HG03571 (cell line): Measurements from ENCODE around the gene DNAJC5G.

Experiments used
- ATAC-seq: cut with Tn5 transposase; IDR thresholded peaks from one replicate; pipeline ENCODE4 v1.9.1; 2021; ENCODE audit not compliant: unreplicated experiment

Gene DNAJC5G, protein sequence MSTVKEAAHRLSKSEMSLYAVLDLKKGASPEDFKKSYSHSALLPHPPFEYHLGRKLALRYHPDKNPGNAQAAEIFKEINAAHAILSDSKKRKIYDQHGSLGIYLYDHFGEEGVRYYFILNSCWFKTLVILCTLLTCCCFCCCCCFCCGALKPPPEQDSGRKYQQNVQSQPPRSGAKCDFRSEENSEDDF

DNA sequence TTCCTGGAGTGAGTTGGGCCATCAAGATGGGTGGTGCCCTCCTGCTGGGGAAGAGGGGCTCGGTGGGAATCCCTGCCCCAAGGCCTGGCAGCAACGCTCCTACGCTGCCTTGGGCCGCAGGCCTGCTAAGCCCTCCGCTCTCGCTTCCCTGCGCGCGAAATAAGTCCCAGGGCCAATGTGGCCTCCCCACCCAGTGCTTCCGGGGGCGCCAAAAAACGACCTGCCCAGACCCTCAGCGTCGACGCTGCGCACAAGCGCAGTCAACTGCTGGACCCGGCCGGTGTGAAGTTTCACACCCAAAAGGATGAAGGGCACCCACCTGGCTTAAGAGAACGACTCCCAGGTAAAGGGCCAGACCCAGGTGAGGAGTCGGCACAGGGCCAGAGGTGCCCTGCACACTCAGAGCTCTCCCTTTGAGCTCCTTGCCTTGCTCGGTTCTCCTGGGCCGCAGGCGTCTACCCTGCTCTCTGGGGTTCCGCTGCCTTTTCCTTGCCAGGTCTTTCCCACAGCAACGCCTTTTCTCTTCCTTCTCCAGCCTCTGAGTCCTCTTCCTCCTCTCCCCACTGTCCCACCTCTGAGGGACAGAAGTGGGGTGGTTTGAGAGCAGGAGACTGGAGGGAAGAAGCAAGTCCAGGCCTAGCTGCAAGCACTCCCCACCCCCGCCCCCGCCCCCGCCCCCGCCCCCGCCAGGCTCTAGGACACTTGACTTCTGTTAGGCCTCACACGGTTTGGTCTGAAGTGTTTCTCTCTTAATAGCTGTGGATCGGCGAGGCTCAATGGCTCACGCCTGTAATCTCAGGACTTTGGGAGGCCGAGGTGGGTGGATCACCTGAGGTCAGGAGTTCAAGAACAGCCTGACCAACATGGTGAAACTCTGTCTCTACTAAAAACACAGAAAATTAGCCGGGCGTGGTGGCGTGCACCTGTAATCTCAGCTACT lies at the start of gene DNAJC5G:
Gene DNAJC5G, plus strand, starts transcription at position 223 of the 940 bp plus-strand sequence. CDS start 1,296 bp downstream, outside the sequence.
- no peak for ATAC-seq

DNA sequence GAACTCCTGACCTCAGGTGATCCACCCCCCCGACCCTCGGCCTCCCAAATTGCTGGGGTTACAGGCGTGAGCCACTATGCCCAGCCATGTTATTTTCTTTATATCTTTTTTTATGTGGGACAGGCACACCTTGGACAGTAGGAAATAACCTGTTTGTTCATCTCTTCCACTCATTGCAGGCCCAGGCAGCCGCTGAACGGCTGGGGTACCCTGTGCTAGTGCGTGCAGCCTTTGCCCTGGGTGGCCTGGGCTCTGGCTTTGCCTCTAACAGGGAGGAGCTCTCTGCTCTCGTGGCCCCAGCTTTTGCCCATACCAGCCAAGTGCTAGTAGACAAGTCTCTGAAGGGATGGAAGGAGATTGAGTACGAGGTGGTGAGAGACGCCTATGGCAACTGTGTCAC lies 49.7 kb upstream of the DNAJC5G start:
- ATAC-seq: no peak

DNA sequence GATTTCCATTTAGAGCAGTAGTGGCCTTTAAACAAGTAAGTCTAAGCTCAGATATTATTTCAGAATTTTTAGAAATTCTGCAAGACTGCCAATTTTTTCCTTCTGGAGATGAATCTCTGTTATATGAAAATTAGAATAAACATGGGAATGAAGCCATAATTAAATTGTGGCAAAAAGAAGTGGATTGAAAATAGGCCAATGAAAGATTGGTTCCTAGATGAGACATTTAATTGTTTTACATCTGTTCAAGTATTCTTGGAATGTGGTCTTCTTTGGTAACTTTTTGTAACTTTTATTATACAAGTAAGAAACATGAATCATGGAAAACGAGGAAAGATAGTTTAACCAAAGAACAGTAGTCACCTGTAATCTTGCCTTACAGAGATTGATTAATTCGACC lies 47.7 kb upstream of the DNAJC5G start:
- no peak for ATAC-seq

DNA sequence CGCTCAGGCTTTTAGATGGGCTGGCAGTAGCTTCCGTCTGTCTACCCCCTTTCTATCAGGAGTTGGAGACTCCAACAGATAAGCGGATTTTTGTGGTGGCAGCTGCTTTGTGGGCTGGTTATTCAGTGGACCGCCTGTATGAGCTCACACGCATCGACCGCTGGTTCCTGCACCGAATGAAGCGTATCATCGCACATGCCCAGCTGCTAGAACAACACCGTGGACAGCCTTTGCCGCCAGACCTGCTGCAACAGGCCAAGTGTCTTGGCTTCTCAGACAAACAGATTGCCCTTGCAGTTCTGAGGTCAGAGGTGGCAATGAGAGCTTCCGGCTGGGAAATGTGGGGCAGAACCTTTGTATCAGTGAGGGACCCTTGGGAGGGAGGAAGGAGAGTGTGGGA lies 43.3 kb upstream of the DNAJC5G start:
- no peak for ATAC-seq

DNA sequence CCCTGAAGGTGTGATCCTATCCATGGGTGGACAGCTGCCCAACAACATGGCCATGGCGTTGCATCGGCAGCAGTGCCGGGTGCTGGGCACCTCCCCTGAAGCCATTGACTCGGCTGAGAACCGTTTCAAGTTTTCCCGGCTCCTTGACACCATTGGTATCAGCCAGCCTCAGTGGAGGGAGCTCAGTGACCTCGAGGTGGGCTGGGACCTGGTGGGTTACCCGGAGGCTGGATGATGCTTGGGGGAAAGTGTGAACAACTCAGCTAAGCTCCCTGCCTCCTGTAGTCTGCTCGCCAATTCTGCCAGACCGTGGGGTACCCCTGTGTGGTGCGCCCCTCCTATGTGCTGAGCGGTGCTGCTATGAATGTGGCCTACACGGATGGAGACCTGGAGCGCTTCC lies 41.9 kb upstream of the DNAJC5G start:
- no peak for ATAC-seq

DNA sequence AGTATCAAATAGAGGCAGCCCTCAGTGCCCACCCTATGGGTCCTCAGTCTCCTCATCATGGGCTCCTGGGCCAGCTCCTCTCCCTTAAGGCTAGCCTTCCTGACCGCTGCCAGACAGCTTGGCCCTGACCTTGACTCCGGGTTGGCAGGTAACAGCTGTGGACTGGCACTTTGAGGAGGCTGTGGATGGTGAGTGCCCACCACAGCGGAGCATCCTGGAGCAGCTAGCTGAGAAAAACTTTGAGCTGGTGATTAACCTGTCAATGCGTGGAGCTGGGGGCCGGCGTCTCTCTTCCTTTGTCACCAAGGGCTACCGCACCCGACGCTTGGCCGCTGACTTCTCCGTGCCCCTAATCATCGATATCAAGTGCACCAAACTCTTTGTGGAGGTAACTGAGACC lies 39.1 kb upstream of the DNAJC5G start:
- ATAC-seq: no peak

DNA sequence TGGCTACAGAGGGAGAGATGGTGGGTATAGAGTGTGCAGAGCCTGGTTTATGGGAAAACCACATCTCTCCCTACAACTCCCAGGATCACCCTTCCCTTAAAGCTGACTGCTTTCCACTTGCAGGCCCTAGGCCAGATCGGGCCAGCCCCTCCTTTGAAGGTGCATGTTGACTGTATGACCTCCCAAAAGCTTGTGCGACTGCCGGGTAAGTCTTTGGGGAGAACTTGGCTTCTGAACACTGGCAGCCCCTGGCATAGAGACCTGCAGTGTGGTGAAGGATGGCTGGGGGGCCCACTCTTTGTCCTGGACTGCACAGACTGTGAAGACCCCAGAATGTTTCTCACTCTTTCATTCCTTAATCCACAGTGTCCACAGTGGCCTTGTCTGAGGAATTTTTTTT lies 38.6 kb upstream of the DNAJC5G start:
- no peak for ATAC-seq

DNA sequence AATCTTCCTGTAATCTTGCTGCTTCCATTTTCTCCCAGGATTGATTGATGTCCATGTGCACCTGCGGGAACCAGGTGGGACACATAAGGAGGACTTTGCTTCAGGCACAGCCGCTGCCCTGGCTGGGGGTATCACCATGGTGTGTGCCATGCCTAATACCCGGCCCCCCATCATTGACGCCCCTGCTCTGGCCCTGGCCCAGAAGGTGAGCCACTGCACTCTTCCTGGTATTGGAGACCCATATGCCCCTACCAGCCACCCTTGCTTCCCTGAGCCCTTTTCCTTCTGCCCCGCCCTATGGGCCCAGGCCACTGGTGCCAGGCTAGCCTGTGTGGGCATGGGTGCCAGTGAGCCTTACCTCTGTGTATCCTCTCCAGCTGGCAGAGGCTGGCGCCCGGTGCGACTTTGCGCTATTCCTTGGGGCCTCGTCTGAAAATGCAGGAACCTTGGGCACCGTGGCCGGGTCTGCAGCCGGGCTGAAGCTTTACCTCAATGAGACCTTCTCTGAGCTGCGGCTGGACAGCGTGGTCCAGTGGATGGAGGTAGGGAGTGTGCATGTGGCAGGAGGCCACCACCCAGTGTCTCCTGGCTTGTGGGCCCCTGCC lies 37.8 kb upstream of the DNAJC5G start:
- no peak for ATAC-seq

DNA sequence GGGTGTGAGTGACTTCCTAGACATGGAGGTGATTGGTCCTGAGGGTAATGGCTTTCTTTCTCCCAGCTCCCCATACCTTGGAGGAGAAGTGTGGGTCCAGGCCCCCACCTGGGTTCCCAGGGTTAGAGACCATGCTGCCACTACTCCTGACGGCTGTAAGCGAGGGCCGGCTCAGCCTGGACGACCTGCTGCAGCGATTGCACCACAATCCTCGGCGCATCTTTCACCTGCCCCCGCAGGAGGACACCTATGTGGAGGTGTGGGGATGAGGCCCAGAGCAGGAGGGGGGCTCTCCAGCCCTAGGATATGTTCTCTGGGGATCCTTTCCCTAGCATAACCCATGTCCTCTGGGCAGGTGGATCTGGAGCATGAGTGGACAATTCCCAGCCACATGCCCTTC lies 36.3 kb upstream of the DNAJC5G start:
- ATAC-seq: no peak

DNA sequence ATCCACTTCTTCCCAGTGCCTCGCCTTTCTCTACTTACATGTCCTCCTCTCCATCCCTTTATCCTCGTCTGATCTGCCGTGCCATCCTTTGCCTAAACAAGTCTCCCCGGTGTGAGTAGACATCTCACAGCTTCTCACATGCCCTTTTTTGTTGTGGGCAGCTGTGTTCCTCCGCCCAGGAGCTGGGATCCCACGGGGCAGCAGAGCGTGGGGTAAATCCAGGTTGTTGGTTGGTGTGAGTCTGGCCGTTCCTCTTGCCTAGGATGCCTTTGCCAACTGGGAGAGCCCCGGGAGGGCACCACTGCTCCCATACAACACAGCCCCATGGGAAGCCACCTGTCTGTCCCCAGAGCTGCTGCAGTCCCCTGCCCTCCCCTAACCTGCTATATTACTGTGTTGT lies 34.8 kb upstream of the DNAJC5G start:
- ATAC-seq: no peak

DNA sequence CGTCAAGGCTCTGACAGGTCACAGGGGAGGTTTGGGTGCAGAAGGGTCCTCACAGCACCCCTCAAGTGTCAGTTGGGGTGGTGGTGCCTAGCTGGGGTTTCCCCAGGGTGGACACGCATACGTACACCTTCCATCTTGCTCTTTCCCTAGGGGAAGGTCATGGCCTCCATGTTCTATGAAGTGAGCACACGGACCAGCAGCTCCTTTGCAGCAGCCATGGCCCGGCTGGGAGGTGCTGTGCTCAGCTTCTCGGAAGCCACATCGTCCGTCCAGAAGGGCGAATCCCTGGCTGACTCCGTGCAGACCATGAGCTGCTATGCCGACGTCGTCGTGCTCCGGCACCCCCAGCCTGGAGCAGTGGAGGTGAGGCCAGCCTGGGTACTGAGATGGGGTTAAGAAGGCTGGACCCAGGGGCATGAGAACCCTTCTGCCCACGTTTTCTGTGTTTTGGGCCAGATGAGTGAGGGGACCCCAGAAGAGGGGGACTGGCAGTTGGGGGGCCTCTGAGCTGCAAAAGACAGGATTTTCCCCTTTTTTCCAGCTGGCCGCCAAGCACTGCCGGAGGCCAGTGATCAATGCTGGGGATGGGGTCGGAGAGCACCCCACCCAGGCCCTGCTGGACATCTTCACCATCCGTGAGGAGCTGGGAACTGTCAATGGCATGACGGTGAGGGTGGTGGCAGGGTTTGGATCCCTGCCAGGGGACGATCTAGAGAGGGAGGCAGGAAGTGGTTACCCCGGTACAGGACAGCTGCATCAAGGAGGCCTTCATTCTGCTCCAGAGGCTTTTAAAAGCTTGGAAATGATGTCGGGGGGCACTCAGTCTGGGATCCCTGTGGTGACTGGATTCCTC lies 33.2 kb upstream of the DNAJC5G start:
- no peak for ATAC-seq

DNA sequence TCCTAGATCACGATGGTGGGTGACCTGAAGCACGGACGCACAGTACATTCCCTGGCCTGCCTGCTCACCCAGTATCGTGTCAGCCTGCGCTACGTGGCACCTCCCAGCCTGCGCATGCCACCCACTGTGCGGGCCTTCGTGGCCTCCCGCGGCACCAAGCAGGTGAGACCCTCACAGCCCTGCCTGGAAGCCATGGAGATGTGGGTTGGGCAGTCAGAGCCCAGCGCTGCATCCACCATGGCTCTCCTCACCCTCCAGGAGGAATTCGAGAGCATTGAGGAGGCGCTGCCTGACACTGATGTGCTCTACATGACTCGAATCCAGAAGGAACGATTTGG lies 32.6 kb upstream of the DNAJC5G start:
- no peak for ATAC-seq

DNA sequence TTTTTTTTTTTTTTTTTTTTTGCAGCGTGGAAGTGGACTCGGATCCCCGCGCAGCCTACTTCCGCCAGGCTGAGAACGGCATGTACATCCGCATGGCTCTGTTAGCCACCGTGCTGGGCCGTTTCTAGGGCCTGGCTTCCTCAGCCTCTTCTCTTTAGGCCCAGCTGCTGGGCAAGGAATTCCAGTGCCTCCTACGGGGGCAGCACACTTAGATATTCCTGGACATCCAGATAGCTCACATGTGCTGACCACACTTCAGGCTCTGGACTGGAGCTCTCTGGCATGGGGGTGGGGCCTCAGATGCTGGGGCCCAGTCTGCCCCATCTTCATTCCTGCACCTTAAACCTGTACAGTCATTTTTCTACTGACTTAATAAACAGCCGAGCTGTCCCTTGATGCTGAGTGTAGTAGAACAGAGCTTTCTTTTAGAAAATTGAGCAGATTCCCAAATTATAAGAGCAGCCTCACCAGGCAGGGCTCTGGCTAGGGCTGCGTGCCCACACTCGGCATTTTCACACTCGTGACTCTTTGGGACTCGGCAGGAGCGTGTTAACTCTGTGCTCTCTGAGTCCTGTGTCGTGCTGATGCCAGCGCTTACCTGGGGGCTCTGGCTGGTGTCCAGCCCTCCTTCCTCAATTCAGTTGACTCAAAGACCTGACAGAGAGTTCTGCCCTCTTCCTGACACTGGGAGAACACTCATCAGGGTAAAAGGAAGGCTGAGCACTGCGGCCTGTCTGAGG lies 31.7 kb upstream of the DNAJC5G start:
- no peak for ATAC-seq

DNA sequence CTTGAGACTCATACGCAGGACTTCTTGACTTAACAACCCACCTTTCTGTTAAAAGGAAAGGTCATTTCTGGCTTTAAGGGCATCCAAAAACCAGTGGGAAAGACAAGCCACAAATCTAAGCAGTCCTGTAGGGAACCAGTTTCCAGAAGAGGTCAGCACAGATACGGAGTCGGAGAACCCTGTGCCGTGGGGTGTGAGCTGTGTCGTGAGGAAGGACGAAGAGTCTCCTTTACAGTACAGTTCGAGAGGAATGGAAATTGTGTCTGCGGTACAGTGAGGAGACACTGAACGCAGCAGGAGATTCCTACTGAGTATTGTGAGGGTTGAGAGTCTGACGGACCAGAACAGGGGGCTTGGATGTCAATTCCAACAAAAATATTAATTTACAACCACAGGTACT lies 30.1 kb upstream of the DNAJC5G start:
- no peak for ATAC-seq

DNA sequence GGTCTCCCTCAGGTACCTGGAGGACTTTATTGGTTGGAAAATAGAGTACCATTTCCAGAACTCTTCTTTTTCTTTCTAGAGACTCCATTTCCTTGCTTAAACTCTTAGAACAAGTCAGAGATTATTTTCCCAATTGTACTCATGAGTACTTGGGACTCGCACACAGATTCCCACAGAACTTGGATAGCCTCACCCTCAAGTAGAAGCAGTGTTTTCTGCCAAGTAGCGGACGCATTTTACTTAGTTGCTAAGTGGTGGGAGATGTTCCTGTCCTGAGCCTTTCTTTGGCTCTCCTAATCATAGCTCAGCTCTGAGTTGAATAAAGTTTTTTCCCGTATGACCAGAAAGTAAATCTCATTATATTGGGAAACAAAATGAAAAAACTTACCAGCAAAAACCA lies 29.6 kb upstream of the DNAJC5G start:
- ATAC-seq: no peak

DNA sequence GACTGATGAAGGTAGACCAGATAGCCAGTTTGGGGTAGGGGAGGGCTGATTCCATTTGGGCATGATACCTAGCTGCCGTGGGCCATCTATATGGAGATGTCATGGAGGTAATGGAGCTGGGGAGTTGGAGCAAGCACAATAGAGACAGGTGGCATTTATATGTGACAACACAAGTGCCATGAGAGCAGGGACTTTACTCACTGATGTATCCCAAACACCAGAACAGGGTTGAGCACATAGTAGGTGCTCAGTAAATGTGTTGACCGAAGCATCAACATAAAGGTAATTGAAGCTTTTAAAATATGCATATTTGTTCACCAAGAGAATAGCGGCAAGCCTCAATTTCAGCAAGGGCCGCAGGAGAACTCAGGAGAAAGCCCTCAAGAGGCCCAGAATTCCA lies 27.3 kb upstream of the DNAJC5G start:
- no peak for ATAC-seq

DNA sequence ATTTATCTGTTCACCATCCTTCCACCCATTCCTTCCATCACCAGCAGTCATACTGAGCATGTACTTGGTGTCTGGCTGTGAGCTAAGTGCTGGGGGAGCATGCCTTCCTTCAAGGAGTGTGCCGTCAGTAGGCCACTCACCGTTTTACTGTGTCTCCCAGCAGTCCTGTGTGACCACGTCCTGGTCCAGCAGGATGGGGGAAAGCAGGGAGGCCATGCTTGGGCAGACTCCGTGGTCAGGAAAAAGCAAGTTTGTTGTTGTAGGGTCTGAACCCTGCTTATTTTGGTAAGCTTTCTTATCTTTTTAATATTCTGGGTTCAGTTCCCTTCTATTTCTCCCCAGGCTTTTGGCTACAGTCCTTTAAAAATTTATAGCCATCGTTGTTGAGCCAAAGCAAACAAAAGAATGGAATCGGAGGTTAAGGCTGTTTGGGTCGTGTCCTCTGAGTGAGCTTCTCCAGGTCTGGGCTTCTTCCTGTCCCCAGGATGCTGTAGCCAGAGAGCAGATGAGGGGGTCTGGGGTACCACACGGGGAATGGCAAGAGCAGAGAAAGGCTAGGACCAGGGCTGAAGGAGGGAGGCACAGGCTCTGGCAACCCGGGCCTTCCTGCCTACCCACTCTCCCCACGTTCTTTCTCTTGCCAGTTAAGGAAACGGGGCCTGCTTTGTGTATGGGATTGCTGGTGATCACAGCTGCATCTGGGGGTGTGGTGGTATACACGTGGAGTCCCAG lies 25.9 kb upstream of the DNAJC5G start:
- no peak for ATAC-seq

DNA sequence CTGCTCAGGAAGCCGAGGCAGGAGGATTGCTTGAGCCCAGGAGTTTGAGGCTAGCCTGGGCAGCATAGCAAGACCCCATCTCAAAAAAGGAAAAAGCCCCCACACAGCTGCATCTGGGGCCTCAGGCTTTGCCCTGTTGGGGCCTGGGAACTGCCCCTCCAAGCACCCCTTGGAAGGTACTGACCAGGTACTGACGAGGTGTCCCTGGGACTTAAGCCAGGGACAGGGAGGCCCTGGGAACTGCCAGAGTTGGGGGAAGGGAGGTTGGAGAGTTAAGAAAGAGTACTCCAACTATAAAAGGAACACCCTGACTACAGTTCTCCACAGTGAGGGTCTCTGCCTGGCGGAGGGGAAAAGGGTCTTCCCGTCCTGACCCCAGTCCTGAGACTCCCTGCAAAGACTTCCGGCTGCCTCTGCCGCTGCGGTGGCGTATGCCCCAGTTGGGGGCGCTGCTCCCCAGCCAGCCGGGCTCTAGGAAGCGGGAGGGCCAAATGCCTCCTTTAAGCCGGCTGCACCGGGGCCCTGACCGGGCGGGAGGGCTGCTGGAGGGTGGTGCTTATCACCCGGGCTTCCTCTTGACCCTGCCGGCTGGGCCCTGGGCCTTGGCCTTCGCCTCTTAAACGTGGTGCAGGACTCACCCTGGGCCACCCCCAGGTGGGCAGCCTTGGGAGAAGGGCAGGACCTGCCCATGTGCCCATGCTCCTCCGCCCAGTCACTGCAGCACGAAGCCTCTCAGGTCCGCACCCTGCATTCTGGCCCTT lies 25.2 kb upstream of the DNAJC5G start:
- no peak for ATAC-seq

DNA sequence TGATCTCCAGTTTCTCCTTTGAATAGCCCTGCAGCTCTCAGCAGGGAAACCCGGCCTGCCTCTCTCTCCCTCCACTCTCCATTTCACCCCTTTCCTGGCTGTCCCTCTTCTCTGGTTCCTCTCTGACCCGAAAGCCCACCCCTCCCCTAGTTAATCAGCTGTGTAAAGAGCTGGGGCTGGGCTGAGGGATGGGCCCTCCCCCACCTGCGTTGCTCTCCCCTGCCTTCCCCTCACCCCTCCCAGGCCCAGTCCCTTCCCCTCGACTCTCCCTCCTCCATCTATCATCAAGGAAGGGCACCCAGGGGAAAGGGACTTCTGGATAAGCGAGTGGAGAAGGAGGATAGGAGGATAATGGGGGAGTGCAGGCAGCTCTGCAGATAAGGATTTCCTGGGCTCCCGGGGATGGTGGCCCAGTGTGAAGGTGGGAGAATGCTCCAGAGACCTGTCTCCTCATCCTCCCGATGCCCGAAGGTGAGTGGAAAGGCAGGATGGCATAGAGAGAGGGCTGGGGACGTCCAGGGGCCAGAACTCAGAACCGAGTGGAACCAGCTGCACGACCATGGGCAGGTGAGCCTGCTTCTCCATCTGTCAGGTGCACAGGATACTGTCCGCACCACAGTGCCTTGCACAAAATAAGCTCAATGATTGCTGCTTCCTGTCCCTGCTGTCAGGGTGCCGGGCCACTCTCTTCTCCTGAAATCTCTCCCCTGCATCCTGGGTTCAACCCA lies 24.4 kb upstream of the DNAJC5G start:
- ATAC-seq: no peak
